Neural cell (in vitro differentiated cells): ENCODE measurements around the gene DENND10.

ENCODE experiments used
- EP300 ChIP-seq: fragments of 450-650 bp; conservative IDR thresholded peaks from 2 replicates; pipeline ENCODE4 v1.6.1; 2014; ENCODE audit warnings: antibody characterized with exemption, mild to moderate bottlenecking, moderate library complexity; ENCODE audit not compliant: poor library complexity, severe bottlenecking
- EZH2 ChIP-seq: fragments of 200-600, 300-800 bp; shearing (Covaris generic), sonication (generic); IDR thresholded peaks from 2 replicates; pipeline ENCODE4 v1.6.1; 2014; ENCODE audit warnings: antibody characterized with exemption, low read length, borderline replicate concordance, mild to moderate bottlenecking; ENCODE audit not compliant: insufficient read depth, poor library complexity, severe bottlenecking
- POLR2AphosphoS5 ChIP-seq: IDR thresholded peaks from 2 replicates; pipeline ENCODE4 v1.6.1; 2012
- RAD21 ChIP-seq: fragments of 450-650 bp; conservative IDR thresholded peaks from 2 replicates; pipeline ENCODE4 v1.6.1; 2014; ENCODE audit warnings: antibody characterized with exemption, mild to moderate bottlenecking, moderate library complexity
- TF ChIP-seq, protein P1 (sequence below): fragments of 450-650 bp; IDR thresholded peaks from 2 replicates; pipeline ENCODE4 v1.5.1; 2014; ENCODE audit warnings: antibody characterized with exemption, mild to moderate bottlenecking, moderate library complexity; ENCODE audit not compliant: poor library complexity, severe bottlenecking
- TF ChIP-seq, protein P2 (sequence below): IDR thresholded peaks from 2 replicates; pipeline ENCODE4 v1.6.1; 2012; ENCODE audit warnings: borderline replicate concordance

DNA sequence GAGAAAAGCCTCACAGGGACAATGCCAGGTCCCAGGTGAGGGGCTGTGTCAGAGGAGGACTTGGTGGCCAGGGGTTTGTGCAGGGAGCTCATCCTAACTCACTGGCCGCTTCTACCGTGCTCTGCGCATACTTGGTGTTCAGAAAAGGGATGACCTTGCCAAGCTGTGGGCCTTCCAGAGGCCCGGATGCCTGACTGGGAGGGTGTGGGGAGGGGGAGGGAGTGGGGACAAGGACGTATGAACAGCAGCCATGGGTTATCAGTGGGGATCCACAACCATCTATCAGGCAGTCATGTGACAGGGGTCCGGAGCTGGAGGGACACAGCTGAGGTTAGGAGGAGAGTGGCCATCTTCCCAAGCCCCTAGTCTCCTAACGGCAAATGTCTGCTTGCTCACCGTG lies 55.4 kb downstream of the DENND10 start:
- no peak for TF ChIP-seq RAD21
- TF ChIP-seq, protein P1, sequence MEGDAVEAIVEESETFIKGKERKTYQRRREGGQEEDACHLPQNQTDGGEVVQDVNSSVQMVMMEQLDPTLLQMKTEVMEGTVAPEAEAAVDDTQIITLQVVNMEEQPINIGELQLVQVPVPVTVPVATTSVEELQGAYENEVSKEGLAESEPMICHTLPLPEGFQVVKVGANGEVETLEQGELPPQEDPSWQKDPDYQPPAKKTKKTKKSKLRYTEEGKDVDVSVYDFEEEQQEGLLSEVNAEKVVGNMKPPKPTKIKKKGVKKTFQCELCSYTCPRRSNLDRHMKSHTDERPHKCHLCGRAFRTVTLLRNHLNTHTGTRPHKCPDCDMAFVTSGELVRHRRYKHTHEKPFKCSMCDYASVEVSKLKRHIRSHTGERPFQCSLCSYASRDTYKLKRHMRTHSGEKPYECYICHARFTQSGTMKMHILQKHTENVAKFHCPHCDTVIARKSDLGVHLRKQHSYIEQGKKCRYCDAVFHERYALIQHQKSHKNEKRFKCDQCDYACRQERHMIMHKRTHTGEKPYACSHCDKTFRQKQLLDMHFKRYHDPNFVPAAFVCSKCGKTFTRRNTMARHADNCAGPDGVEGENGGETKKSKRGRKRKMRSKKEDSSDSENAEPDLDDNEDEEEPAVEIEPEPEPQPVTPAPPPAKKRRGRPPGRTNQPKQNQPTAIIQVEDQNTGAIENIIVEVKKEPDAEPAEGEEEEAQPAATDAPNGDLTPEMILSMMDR, result no peak
- no peak for TF ChIP-seq EZH2
- no peak for TF ChIP-seq EP300
- no peak for TF ChIP-seq POLR2AphosphoS5
- TF ChIP-seq, protein P2, sequence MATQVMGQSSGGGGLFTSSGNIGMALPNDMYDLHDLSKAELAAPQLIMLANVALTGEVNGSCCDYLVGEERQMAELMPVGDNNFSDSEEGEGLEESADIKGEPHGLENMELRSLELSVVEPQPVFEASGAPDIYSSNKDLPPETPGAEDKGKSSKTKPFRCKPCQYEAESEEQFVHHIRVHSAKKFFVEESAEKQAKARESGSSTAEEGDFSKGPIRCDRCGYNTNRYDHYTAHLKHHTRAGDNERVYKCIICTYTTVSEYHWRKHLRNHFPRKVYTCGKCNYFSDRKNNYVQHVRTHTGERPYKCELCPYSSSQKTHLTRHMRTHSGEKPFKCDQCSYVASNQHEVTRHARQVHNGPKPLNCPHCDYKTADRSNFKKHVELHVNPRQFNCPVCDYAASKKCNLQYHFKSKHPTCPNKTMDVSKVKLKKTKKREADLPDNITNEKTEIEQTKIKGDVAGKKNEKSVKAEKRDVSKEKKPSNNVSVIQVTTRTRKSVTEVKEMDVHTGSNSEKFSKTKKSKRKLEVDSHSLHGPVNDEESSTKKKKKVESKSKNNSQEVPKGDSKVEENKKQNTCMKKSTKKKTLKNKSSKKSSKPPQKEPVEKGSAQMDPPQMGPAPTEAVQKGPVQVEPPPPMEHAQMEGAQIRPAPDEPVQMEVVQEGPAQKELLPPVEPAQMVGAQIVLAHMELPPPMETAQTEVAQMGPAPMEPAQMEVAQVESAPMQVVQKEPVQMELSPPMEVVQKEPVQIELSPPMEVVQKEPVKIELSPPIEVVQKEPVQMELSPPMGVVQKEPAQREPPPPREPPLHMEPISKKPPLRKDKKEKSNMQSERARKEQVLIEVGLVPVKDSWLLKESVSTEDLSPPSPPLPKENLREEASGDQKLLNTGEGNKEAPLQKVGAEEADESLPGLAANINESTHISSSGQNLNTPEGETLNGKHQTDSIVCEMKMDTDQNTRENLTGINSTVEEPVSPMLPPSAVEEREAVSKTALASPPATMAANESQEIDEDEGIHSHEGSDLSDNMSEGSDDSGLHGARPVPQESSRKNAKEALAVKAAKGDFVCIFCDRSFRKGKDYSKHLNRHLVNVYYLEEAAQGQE, result no peak
